ENCODE measurements around the gene FCN3.

FCN3 gene

GRCh38 chr1:27383661-27384060 is 9.0 kb upstream of the FCN3 start:
- TF ChIP-seq CTCF (IDR thresholded peaks at IDR 0.05; ENCODE audit: borderline replicate concordance, insufficient read depth, low read depth, low read length), result no peak
- no peak overlapping the region for H3K4me3 ChIP-seq (ENCODE audit: low read depth, low read length)

- no peak for TF ChIP-seq CTCF (IDR thresholded peaks at IDR 0.05; ENCODE audit: borderline replicate concordance, insufficient read depth, low read depth, low read length)
- H3K4me3 ChIP-seq (ENCODE audit: low read depth, low read length), result no peak within 1 kb of the TSS
Measured at GRCh38 chr1:27383039-27383605, 8.5 kb upstream of the FCN3 start, which contains the start of gene CD164L2. Gene CD164L2, minus strand, starts transcription at chr1:27383333. Its CDS starts 94 bp downstream, at chr1:27383239.

GRCh38 chr1:27381969-27382762 is 7.5 kb upstream of the FCN3 start:
- H3K4me3 ChIP-seq (ENCODE audit: low read depth, low read length), result no peak overlapping the region
- TF ChIP-seq CTCF (IDR thresholded peaks at IDR 0.05; ENCODE audit: borderline replicate concordance, insufficient read depth, low read depth, low read length), result no peak

- TF ChIP-seq CTCF (IDR thresholded peaks at IDR 0.05; ENCODE audit: borderline replicate concordance, insufficient read depth, low read depth, low read length), result no peak
- no peak overlapping the region for H3K4me3 ChIP-seq (ENCODE audit: low read depth, low read length)
Measured at GRCh38 chr1:27380766-27381733, 6.4 kb upstream of the FCN3 start.

GRCh38 chr1:27380224-27380623 is 5.6 kb upstream of the FCN3 start:
- H3K4me3 ChIP-seq (ENCODE audit: low read depth, low read length), result no peak overlapping the region

More at GRCh38 chr1:27380224-27380623, 5.6 kb upstream of the FCN3 start:
- no peak for TF ChIP-seq CTCF (IDR thresholded peaks at IDR 0.05; ENCODE audit: borderline replicate concordance, insufficient read depth, low read depth, low read length)

Measured in GM12875 (cell line).